Sciatic nerve (tissue), 2 donors: ENCODE measurements around the gene SNRPN. TPM values are rescaled to one million over a fixed set of nuclear protein-coding genes. Genes with fewer than 3 reads are reported as not detected.
"Not testable (repeated sequence)": the region's sequence is repeated elsewhere in the genome, so short reads cannot be mapped to it uniquely, and the experiment has no call there.

ENCODE experiments used
- ATAC-seq: fragments of 200-7000 bp; cut with Tn5 transposase; one replicate; pipeline ENCODE4 v1.9.1; 2020; ENCODE audit warnings: mild to moderate bottlenecking, moderate library complexity
- DNase-seq: peaks from one replicate; pipeline ENCODE4 v3.0.0-alpha.2; 2020; ENCODE audit warnings: low spot score
- intact Hi-C: fragments of 100-400 bp; cut with DNase I; formaldehyde crosslinking; loops from one replicate; pipeline ENCODE4 v1.14.2; 2022
- total RNA-seq: library from RNA; stranded (reverse); fragmentation: NEBNext Ultra II Directional; extraction: Animal tissue kit (Norgen Biotek cat#: 25700); gene quantifications from one replicate; pipeline ENCODE4 v1.2.1, GENCODE V29; 2021
- donor health status: DM: no; HTN: no; CAD: no.
- donor health status: DM: no; HTN: no; CAD: no.

Gene SNRPN
- total RNA-seq, 1 donor from 2014 or later = 80.7 TPM

GRCh38 chr15:24962880-24963279 lies 8.1 kb downstream of the SNRPN start:
- no peak for DNase-seq
- no peak for ATAC-seq
- intact Hi-C loops = no loop called here

GRCh38 chr15:24966364-24967103 lies 11.7 kb downstream of the SNRPN start:
- DNase-seq = no peak
- intact Hi-C loops = no loop called here
- ATAC-seq = no peak

- ATAC-seq (no peak), DNase-seq (no peak)
- intact Hi-C loops = no loop called here
Observed at GRCh38 chr15:24971052-24971451, 16.3 kb downstream of the SNRPN start.

GRCh38 chr15:24971772-24972171 lies 17.0 kb downstream of the SNRPN start:
- intact Hi-C loops = no loop called here
- ATAC-seq (no peak), DNase-seq (no peak)

GRCh38 chr15:24972707-24973106 lies 17.9 kb downstream of the SNRPN start:
- intact Hi-C loops, DNase-seq, ATAC-seq: not testable (repeated sequence)

- intact Hi-C loops = no loop called here
- no peak for DNase-seq
- no peak for ATAC-seq
Observed at GRCh38 chr15:24976932-24977331, 22.1 kb downstream of the SNRPN start.

GRCh38 chr15:24977686-24978085 lies 22.9 kb downstream of the SNRPN start:
- intact Hi-C loops = no loop called here
- no peak for DNase-seq
- no peak for ATAC-seq

GRCh38 chr15:24985224-24985623 lies 30.4 kb downstream of the SNRPN start:
- intact Hi-C loops = no loop called here
- ATAC-seq (no peak), DNase-seq (no peak)

GRCh38 chr15:24986653-24987052 lies 31.9 kb downstream of the SNRPN start:
- intact Hi-C loops = no loop called here
- ATAC-seq (no peak), DNase-seq (no peak)

GRCh38 chr15:25019434-25019833 lies 64.6 kb downstream of the SNRPN start:
- ATAC-seq = no peak
- intact Hi-C loops = no loop called here
- no peak for DNase-seq

- intact Hi-C loops = no loop called here
- ATAC-seq (no peak), DNase-seq (no peak)
Observed at GRCh38 chr15:25022233-25022632, 67.4 kb downstream of the SNRPN start.

Other genes with a start within 250 kb of the SNRPN start
- gene SNURF, start within 50 bp of the SNRPN start, total RNA-seq = 30.3 TPM